GM18526 (cell line): ENCODE data around the gene PRXL2A.

Experiments
- POLR2A ChIP-seq: IDR thresholded peaks from 3 replicates; pipeline ENCODE4 v1.6.1; 2011; ENCODE audit not compliant: insufficient read length; ENCODE audit errors: extremely low read depth

Gene PRXL2A

GRCh38 chr10:80406204-80406603 is 2.1 kb upstream of the PRXL2A start:
- no peak for TF ChIP-seq POLR2A

- no peak for TF ChIP-seq POLR2A
Observed at GRCh38 chr10:80407812-80408241, 524 bp upstream of the PRXL2A start.

GRCh38 chr10:80409121-80409520 is 770 bp downstream of the PRXL2A start:
- TF ChIP-seq POLR2A, result no peak

- TF ChIP-seq POLR2A, result no peak
Observed at GRCh38 chr10:80410122-80410521, 1.8 kb downstream of the PRXL2A start.

- TF ChIP-seq POLR2A, result no peak
Observed at GRCh38 chr10:80410578-80411145, 2.3 kb downstream of the PRXL2A start.

GRCh38 chr10:80411267-80411668 is 2.9 kb downstream of the PRXL2A start:
- no peak for TF ChIP-seq POLR2A

- TF ChIP-seq POLR2A, result no peak
Observed at GRCh38 chr10:80411681-80412220, 3.4 kb downstream of the PRXL2A start.

- TF ChIP-seq POLR2A, result no peak
Observed at GRCh38 chr10:80412486-80412885, 4.1 kb downstream of the PRXL2A start.

- no peak for TF ChIP-seq POLR2A
Observed at GRCh38 chr10:80413271-80413996, 5.1 kb downstream of the PRXL2A start.

- no peak for TF ChIP-seq POLR2A
Observed at GRCh38 chr10:80414142-80414895, 6.0 kb downstream of the PRXL2A start.

- no peak for TF ChIP-seq POLR2A
Observed at GRCh38 chr10:80415734-80416478, 7.6 kb downstream of the PRXL2A start.

- no peak for TF ChIP-seq POLR2A
Observed at GRCh38 chr10:80416479-80417098, 8.2 kb downstream of the PRXL2A start.

- no peak for TF ChIP-seq POLR2A
Observed at GRCh38 chr10:80421050-80421706, 12.8 kb downstream of the PRXL2A start.
